GM18867 (cell line): ENCODE results near the gene PEPD.
"Not testable (repeated sequence)": the region's sequence is repeated elsewhere in the genome, so short reads cannot be mapped to it uniquely, and the experiment has no call there.

Experiments used
- ATAC-seq: cut with Tn5 transposase; IDR thresholded peaks from one replicate; pipeline ENCODE4 v1.9.1; 2021; ENCODE audit warnings: mild to moderate bottlenecking, moderate library complexity; ENCODE audit not compliant: unreplicated experiment

Gene PEPD

DNA sequence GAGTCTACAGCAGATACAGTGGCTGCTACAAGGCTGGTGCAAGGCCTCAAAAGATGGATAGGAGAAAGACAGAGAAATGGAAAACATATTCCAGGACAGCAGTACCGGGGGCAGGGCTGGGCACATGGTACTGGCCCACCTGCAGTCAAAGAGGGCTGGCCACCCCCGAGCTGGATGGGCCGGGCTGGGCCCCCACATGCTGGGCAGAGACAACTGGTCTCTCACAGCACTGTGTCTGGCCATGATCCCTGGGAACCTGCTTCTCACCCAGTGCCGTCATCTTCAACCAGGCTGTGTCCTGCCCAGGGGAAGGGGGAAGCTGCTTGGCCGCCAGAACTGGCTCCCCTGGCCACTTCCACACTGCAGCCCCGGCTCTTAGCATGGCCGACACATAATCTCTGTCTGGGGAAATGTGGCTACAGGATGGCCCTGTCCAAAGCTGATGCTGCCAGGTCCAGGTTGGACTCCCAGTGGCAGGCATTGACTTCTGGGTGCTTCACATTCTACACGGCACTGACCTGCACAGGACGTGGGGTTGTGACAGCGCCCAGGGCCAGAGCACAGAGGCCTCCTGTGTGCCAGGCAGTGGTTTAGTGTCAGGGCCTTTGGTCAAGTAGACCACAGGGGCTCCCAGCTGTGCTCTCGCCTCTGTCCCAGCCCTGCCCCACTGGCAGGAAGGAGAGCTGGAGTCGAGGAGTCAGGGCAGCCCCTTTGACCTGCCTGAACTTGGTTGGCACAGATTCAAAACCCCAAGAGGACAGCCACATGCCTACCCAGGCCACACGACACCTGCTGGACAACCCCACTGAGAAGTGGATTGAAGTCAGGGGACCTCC, 21.7 kb downstream of the PEPD start:
- no peak for ATAC-seq

GRCh38 chr19:33499248-33499647, 22.3 kb downstream of the PEPD start:
- no peak for ATAC-seq

DNA sequence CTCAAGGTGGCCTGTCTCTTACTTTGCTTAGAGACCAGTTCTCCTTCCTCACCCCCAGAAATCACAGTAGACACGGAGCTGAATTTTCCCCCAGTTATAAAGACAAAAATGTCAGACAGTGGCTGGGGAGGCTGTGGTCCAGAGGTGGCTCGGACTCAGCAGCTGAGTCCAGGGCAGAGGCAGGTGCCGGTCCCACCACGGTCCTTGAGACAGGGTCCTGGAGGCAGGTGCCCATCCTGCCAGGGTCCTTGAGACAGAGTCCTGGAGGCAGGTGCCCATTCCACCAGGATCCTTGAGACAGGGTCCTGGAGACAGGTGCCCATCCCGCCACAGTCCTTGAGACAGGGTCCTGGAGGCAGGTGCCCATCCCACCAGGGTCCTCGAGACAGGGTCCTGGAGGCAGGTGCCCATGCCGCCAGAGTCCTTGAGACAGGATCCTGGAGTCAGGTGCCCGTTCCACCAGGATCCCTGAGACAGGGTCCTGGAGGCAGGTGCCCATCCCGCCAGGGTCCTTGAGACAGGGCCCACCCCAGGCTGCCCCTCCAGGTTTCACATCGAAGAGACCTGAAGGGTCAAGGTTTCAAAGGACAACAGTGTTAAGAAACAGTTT, 23.1 kb downstream of the PEPD start:
- ATAC-seq: no peak

GRCh38 chr19:33497778-33498175, 23.8 kb downstream of the PEPD start:
- ATAC-seq: no peak

DNA sequence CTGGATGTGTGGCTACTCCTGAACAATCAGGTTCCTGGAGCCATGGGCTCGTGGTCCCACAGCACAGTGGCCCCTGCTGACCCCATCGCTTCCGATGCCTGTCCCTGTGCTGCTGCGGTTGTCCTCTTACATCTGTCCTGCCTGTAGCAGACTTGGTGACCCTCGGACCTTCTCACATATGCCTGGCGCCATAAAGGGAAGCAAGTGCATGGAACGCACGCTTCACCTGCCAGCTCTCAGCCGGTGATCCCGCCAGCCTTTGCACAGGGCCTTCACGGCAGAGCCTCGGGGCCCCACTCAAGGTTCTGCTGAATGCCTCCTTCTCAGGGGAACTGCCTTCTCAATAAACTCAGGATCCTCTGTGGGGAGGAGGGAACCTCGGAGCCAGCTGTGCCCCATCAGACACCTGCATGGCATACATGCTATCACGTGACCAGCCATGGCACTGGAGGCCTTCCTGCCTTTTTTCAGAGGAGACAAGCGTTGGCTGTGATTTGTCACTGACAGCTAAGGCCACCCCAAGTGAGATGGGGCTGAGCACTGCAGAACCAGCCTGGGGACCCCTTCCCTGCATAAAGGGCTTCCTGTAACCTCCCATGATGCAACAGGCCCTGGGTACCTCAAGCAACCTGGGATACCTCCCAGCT, 24.3 kb downstream of the PEPD start:
- no peak for ATAC-seq

- no peak for ATAC-seq
Observed at GRCh38 chr19:33496038-33496895, 25.3 kb downstream of the PEPD start.

- no peak for ATAC-seq
Observed at GRCh38 chr19:33493401-33494275, 28.0 kb downstream of the PEPD start.

DNA sequence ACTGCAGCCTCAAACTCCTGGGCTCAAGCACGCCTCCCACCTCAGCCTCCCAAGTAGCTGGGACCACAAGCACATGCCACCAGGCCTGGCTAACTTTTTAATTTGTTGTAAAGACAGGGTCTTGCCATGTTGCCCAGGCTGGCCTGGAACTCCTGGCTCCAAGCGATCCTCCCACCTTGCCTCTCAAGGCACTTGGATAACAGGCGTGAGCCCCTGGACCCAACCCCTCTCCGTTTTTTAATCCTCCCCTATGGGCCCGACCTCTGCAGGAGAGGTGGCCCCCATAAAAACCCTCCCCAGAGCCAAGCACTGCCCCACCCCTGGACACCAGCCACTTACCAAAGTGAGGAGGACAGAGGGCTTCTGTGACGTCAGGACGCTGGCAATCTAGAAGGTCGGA, 28.6 kb downstream of the PEPD start:
- no peak for ATAC-seq

DNA sequence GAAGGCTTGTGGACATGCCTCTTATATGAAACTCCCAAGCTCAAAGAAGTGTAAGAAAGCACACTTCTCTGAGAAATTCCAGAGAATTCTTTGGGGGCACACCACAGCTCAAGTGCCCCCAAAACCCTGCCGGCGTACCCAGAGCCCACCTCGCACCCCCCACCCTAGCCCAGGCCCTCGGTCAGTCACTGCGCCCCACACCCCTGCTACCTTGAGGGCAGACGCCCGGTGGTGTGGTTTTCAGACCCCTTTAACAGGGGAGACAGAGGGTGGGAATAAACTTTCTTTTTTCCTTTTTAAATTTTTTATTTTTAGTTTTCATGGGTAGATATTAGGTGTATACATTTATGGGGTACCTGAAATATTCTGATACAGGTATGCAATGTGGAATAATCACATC, 29.5 kb downstream of the PEPD start:
- ATAC-seq: no peak

GRCh38 chr19:33490596-33490995, 31.0 kb downstream of the PEPD start:
- ATAC-seq: not testable (repeated sequence)

DNA sequence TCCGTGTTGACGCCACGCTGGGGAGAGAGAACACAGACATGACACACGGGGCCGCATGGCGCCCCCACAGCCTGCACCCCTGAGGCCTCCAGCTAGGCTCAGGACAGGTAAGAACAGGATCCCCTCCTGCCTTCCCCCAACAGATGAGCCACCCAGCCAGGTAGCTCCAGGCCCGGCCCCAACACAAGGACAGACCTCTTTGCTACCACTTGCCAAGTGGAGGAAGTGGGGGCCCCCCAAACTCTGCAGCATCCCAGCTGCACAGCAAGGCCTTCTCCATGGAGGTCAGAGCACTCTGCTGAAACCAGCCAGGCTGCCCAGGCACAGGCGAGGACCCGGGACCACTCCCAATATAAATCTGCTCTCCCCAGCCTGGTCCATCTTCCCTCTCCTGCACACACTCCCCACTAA, 31.5 kb downstream of the PEPD start:
- ATAC-seq: no peak

GRCh38 chr19:33488826-33489225, 32.8 kb downstream of the PEPD start:
- no peak for ATAC-seq

GRCh38 chr19:33487901-33488800, 33.4 kb downstream of the PEPD start:
- ATAC-seq: no peak

DNA sequence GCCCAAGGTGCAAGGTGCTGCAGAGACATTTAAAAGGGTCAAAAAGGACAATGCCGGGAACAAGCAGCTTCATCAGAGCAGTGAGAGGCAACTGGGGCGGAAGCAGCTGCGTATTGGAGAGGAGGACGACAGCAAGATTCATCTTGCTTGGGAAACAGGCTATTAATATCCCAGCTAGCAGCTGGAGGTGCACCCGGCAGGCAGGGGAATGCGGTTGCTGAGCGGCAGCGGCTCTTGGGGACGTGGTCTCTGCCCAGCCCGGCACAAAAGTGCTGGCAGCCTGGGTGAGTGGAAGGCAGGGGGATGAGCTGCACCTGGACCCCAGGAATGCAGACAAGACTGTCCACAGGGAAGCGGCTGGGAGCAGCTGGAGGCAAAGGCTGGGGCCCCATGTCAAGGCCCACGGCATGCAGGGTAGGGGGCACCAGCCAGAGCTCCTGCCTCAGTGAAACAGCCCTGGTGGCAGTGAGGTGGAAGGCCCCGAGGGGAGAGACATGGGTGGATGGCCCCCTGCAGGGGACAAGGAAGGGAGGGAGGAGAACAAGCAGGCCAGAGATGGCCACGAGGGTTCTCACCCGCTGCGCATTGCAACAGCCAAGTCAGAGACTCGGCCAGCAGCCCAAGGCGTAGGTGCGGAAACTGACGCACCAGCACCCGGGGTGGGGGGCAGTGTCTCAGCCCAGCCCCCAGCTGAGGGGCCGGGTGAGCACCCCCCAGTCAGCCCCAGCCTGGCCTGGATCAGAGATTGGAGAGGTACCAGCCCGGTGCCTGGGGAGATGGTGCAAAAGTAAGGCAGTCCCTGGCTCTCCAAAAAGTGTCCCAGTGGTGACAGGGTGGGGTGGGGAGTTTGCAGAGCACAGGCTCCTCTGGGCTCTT, 34.4 kb downstream of the PEPD start:
- no peak for ATAC-seq

DNA sequence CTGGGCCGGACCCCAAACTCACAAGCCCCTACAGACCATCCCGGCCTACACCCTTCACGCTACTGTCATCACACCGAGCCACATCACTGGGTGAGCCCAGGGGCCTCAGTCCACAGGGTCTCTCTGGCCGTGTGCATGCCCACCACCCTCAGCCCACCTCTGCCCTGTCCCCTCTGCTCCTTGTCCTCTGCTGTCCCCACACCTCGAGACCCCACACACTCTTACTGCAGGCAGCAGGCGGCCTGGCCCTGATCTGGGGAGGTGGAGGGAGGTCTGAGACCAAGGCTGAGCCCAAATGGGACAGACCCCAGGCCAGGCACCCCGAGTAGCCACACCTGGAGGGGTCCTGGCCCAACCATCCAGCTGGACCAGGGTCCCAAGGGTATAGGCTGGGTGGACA, 35.2 kb downstream of the PEPD start:
- ATAC-seq: no peak

DNA sequence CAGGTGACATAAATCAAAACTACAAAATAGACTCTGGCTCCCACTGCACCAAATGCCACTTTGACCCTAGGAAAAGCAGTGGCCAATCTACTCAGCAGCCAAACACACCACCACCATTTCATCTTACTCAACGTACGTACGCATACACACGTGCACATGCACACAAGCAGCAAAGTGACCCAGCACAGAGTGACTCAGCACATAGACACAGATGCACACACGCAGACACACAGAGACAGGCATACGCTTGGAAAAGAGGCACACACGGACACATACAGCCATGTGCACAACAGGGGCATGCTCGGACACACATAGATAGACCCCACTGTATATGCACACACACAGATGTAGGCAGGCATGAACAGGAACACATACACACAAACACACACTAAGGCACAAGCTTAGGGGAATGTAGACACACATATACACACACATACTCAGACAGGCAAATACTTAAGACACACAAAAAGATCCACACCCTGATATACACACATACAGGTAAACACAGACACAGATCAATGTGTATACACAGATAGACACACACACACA, 37.3 kb downstream of the PEPD start:
- ATAC-seq: no peak

GRCh38 chr19:33482476-33482875, 39.1 kb downstream of the PEPD start:
- ATAC-seq: no peak

GRCh38 chr19:33481863-33482262, 39.7 kb downstream of the PEPD start:
- no peak for ATAC-seq
